ENCODE results near the gene WHAMM.

GRCh38 chr15:82875411-82876003 is 66.1 kb downstream of the WHAMM start:
- TF ChIP-seq POLR2A (IDR thresholded peaks at IDR 0.05) (no peak), CTCF (IDR thresholded peaks at IDR 0.05) (no peak), POLR2AphosphoS5 (IDR thresholded peaks at IDR 0.05; ENCODE audit: insufficient read depth in 1 of 2, low read depth in 1 of 2) (no peak)

Data from vagina (tissue), 2 donors.